ENCODE results near the gene ABCA5. TPM values are rescaled to one million over a fixed set of nuclear protein-coding genes. Genes with fewer than 3 reads are reported as not detected.
A peak's percentile ranks its signal among the peaks of the same experiment; 100 is the strongest.

Gene ABCA5
- total RNA-seq, 1 donor from 2014 or later: 485 TPM

DNA sequence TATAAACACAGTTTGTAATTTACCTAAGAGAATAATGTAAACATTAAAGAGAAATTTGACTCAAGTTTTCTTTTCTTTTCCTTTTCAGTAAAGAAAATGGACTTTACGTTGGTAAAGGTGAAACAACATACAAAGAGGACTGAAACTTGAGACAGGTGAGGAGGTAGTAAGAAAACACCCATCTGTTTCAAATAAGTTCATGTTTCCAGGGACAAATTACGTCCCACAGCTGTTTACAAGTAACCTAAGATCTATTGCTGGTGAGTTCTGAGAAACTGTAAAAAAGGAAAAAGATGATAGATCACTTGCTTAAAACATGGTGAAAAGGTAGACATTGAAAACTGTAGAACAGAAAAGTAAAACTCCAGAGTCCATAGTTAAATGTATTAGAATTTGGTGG lies 4.8 kb upstream of the ABCA5 start:
- Mint-ChIP-seq H3K36me3 (ENCODE audit: unreplicated experiment) (peaks cover 10% of the 10 kb centered on the region), H3K4me3 (ENCODE audit: unreplicated experiment) (no peak overlapping the region), H3K9me3 (ENCODE audit: unreplicated experiment) (peaks cover 13% of the 10 kb centered on the region), H3K27ac (ENCODE audit: unreplicated experiment) (no peak overlapping the region), H3K4me1 (ENCODE audit: low read depth, unreplicated experiment) (peaks cover 4% of the 10 kb centered on the region), H3K27me3 (ENCODE audit: unreplicated experiment) (peaks cover 10% of the 10 kb centered on the region)
- TF ChIP-seq, protein P1, sequence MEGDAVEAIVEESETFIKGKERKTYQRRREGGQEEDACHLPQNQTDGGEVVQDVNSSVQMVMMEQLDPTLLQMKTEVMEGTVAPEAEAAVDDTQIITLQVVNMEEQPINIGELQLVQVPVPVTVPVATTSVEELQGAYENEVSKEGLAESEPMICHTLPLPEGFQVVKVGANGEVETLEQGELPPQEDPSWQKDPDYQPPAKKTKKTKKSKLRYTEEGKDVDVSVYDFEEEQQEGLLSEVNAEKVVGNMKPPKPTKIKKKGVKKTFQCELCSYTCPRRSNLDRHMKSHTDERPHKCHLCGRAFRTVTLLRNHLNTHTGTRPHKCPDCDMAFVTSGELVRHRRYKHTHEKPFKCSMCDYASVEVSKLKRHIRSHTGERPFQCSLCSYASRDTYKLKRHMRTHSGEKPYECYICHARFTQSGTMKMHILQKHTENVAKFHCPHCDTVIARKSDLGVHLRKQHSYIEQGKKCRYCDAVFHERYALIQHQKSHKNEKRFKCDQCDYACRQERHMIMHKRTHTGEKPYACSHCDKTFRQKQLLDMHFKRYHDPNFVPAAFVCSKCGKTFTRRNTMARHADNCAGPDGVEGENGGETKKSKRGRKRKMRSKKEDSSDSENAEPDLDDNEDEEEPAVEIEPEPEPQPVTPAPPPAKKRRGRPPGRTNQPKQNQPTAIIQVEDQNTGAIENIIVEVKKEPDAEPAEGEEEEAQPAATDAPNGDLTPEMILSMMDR (IDR thresholded peaks at IDR 0.05; ENCODE audit: partially characterized antibody, unreplicated experiment): no peak
- DNase-seq: no peak

DNA sequence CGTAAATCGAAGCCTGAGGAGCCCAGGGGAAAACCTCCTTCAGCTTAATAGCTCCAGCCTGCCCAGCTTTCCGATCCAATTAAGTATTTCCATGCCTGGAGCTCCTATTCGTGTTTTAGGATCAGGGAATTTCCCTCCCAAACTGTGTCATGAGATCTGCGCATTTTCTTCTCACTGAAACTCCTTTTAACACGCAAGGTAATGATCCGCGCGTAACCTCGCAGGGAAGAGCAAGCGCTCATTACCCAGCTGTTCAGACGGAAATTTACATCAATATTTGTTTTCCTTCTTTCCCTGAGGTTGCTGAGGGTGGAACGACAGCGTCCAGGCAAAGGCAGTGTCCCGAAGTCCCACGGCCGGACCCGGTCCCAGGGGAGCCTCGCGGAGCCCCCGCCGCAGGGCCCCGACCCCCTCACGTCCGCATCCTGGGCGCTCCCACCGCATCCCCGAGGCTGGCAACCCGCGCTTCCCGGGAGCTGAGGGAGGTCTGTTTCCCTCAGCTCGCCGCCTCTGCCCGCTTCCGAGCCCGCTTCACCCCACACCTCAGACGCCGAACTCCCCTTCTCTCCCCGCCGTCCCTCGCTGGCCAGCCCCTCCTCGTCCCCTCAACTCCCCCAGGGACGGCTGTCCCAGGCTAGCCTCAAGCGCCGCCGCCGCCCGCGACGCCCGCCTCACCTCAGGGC lies 415 bp downstream of the ABCA5 start:
- DNase-seq: no peak
- Mint-ChIP-seq H3K27me3 (ENCODE audit: unreplicated experiment) (peaks cover 13% of the 10 kb centered on the region), H3K4me3 (ENCODE audit: unreplicated experiment) (peak overlapping the region; percentile 98), H3K9me3 (ENCODE audit: unreplicated experiment) (peaks cover 23% of the 10 kb centered on the region), H3K36me3 (ENCODE audit: unreplicated experiment) (peaks cover 10% of the 10 kb centered on the region), H3K4me1 (ENCODE audit: low read depth, unreplicated experiment) (peaks cover 25% of the 10 kb centered on the region), H3K27ac (ENCODE audit: unreplicated experiment) (peak overlapping the region; percentile 95)
- TF ChIP-seq, protein P1 (IDR thresholded peaks at IDR 0.05; ENCODE audit: partially characterized antibody, unreplicated experiment): no peak

DNA sequence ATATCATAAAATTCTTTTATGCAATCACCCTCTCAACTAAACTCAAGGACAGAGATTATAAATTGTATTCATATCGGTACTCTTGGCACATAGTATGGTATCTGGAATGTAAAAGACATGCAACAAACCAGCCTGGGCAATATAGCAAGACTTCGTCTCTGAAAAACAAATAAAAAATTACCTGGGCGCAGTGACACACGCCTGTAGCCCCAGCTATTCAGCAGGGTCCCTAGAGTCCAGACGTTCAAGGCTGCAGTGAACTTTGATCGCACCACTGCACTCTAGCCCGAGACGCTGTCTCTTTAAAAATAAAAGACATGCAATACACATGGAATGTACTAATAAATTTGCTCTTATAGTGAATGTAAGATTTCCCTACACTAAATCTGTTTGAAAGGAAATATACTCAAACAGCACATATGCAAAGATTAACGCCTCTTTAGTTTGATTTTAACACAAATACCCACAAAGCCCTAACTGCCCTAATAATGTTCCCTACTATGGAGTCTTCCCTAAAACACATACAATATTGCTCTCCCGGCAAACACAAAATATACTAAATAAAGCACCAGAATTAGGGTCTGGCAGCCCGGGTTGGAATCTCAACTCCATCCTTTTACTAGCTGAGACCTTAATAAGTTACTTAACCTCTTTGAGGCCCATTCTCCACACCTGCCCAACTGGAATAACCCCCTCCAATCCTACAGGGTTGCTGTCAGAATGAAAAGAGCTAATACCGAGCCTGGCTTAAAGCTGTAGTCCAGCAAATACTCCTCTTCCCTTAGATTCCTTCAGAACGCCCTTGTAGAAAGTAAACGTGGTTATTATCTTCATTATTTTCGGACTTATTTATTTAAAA lies 1.2 kb downstream of the ABCA5 start:
- TF ChIP-seq, protein P1 (IDR thresholded peaks at IDR 0.05; ENCODE audit: partially characterized antibody, unreplicated experiment): no peak
- Mint-ChIP-seq H3K4me1 (ENCODE audit: low read depth, unreplicated experiment) (peaks cover 27% of the 10 kb centered on the region), H3K27ac (ENCODE audit: unreplicated experiment) (peak overlapping the region; percentile 95), H3K4me3 (ENCODE audit: unreplicated experiment) (peak overlapping the region; percentile 98), H3K27me3 (ENCODE audit: unreplicated experiment) (peaks cover 13% of the 10 kb centered on the region), H3K9me3 (ENCODE audit: unreplicated experiment) (peaks cover 23% of the 10 kb centered on the region), H3K36me3 (ENCODE audit: unreplicated experiment) (peaks cover 10% of the 10 kb centered on the region)
- DNase-seq: no peak

DNA sequence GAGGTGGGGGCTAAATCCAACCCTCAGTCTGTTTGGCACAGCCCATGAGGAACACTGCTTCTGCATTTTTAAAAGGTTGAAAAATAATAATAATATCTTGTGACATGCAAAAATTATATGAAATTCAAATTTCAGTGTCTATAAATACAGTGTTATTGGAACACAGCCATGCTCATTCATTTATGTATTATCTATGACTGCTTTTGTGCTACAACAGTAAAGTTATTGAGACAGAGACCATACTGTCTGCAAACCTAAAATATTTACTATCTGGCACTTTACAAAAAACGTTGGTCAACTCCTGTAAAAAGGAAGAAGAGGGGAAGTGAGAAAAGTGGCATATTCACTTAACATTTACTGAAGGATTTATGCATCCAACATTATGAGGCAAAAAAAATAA lies 3.1 kb downstream of the ABCA5 start:
- H3K9me3 Mint-ChIP-seq (ENCODE audit: unreplicated experiment): peaks cover 23% of the 10 kb centered on the region
- DNase-seq: no peak
- peak overlapping the region; percentile 98 for H3K4me3 Mint-ChIP-seq (ENCODE audit: unreplicated experiment)
- TF ChIP-seq, protein P1 (IDR thresholded peaks at IDR 0.05; ENCODE audit: partially characterized antibody, unreplicated experiment): no peak
- peak overlapping the region; percentile 87 for H3K27ac Mint-ChIP-seq (ENCODE audit: unreplicated experiment)
- peaks cover 13% of the 10 kb centered on the region for H3K27me3 Mint-ChIP-seq (ENCODE audit: unreplicated experiment)
- peaks cover 44% of the 10 kb centered on the region for H3K4me1 Mint-ChIP-seq (ENCODE audit: low read depth, unreplicated experiment)
- peaks cover 10% of the 10 kb centered on the region for H3K36me3 Mint-ChIP-seq (ENCODE audit: unreplicated experiment)

DNA sequence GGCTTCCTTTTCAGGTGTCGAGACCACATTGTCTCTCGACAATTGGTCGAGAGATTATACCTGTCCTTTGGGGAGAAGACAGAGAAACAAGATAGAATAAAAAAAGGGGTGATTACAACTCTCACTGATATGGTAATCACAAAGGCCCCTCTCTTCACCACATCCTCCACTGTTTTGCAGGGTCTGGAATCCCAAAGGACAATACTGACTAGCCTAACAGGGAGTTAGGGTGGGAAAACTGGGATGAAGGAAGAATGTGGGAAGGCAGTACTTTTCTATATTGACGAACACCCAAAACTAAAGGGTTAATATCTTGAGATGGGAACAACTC lies 6.1 kb downstream of the ABCA5 start:
- H3K4me3 Mint-ChIP-seq (ENCODE audit: unreplicated experiment): peak overlapping the region; percentile 30
- no peak for DNase-seq
- TF ChIP-seq, protein P1 (IDR thresholded peaks at IDR 0.05; ENCODE audit: partially characterized antibody, unreplicated experiment): no peak
- H3K4me1 Mint-ChIP-seq (ENCODE audit: low read depth, unreplicated experiment): peaks cover 52% of the 10 kb centered on the region
- H3K9me3 Mint-ChIP-seq (ENCODE audit: unreplicated experiment): peaks cover 5% of the 10 kb centered on the region
- no peak overlapping the region for H3K27ac Mint-ChIP-seq (ENCODE audit: unreplicated experiment)
- no peaks in the 10 kb centered on the region for H3K36me3 Mint-ChIP-seq (ENCODE audit: unreplicated experiment)
- H3K27me3 Mint-ChIP-seq (ENCODE audit: unreplicated experiment): peaks cover 3% of the 10 kb centered on the region
